HG03442 (cell line): ENCODE measurements around the gene LMX1B.

Experiments used
- ATAC-seq: cut with Tn5 transposase; IDR thresholded peaks from one replicate; pipeline ENCODE4 v1.9.1; 2021; ENCODE audit warnings: mild to moderate bottlenecking, moderate library complexity; ENCODE audit not compliant: unreplicated experiment

Gene LMX1B

GRCh38 chr9:126630458-126631237 is 16.9 kb downstream of the LMX1B start:
- no peak for ATAC-seq

- no peak for ATAC-seq
Measured at GRCh38 chr9:126631254-126631653, 17.5 kb downstream of the LMX1B start.

GRCh38 chr9:126633881-126634558 is 20.3 kb downstream of the LMX1B start:
- ATAC-seq, result no peak

GRCh38 chr9:126635061-126635460 is 21.3 kb downstream of the LMX1B start:
- ATAC-seq, result no peak

GRCh38 chr9:126635661-126636439 is 22.1 kb downstream of the LMX1B start:
- no peak for ATAC-seq

- ATAC-seq, result no peak
Measured at GRCh38 chr9:126636983-126637798, 23.5 kb downstream of the LMX1B start.

- ATAC-seq, result no peak
Measured at GRCh38 chr9:126638571-126639132, 24.9 kb downstream of the LMX1B start.

- ATAC-seq, result no peak
Measured at GRCh38 chr9:126639318-126640000, 25.7 kb downstream of the LMX1B start.

GRCh38 chr9:126641118-126641851 is 27.6 kb downstream of the LMX1B start:
- no peak for ATAC-seq

- no peak for ATAC-seq
Measured at GRCh38 chr9:126642010-126642744, 28.4 kb downstream of the LMX1B start.

- no peak for ATAC-seq
Measured at GRCh38 chr9:126642839-126643238, 29.1 kb downstream of the LMX1B start.

GRCh38 chr9:126643945-126644527 is 30.3 kb downstream of the LMX1B start:
- ATAC-seq, result no peak

- no peak for ATAC-seq
Measured at GRCh38 chr9:126646162-126646561, 32.4 kb downstream of the LMX1B start.

GRCh38 chr9:126647585-126648411 is 34.1 kb downstream of the LMX1B start:
- ATAC-seq, result no peak

GRCh38 chr9:126649477-126649876 is 35.7 kb downstream of the LMX1B start:
- ATAC-seq, result no peak

- no peak for ATAC-seq
Measured at GRCh38 chr9:126650404-126651341, 36.9 kb downstream of the LMX1B start.
